HG02571 (cell line): ENCODE measurements around the gene REELD1.
A peak's percentile ranks its signal among the peaks of the same experiment; 100 is the strongest.

Experiments used
- ATAC-seq: cut with Tn5 transposase; IDR thresholded peaks from one replicate; pipeline ENCODE4 v1.9.1; 2021; ENCODE audit warnings: mild to moderate bottlenecking, moderate library complexity; ENCODE audit not compliant: unreplicated experiment

Gene REELD1

GRCh38 chr4:146263793-146264192, 49.5 kb downstream of the REELD1 start:
- ATAC-seq = no peak

DNA sequence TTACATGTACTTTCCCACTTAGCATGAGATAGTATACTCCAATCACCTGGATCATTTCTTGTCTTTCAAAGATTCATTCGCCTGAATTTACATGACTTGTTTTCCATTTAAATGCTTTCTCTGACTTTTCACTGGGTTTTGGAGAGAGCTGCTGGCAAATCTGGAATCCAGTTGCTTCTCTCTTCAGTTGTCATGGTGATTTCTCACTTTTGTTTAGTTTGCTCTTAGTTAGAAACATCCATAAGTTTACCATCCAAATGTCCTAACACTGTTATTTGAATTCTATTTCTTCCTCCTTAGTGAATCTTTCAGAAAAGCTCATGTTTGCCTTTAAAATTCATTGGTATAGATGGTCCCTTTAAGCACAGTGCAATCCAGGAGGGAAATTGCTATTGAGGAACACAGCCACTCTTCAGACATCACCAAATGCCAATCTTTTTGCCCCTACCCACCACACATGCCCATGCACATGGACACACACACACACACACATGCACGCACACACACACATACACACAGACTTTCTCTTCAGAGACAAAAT, 51.7 kb downstream of the REELD1 start:
- no peak for ATAC-seq

- no peak for ATAC-seq
Measured at GRCh38 chr4:146267826-146268225, 53.5 kb downstream of the REELD1 start.

- ATAC-seq = peak; percentile 46
Measured at GRCh38 chr4:146269228-146269653, 54.9 kb downstream of the REELD1 start.

DNA sequence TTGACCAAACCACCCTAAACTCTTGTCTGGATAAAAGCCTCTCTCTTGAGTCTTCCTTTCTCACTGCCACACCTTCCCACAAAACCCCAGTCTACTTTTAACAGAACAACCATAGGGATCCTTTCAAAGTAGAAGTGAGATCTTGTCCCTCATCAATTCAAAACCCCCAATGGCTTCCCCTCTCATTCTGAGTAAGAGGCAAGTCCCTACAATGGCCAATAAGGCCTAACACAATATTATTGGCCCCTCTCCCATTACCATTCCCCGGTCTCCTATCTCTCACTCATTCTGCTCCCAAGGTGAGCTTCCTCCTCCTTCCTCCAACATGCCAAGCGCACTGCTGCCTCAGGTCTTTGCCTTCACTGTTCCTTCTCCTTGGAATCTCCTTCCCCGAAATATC, 57.1 kb downstream of the REELD1 start:
- ATAC-seq = no peak

DNA sequence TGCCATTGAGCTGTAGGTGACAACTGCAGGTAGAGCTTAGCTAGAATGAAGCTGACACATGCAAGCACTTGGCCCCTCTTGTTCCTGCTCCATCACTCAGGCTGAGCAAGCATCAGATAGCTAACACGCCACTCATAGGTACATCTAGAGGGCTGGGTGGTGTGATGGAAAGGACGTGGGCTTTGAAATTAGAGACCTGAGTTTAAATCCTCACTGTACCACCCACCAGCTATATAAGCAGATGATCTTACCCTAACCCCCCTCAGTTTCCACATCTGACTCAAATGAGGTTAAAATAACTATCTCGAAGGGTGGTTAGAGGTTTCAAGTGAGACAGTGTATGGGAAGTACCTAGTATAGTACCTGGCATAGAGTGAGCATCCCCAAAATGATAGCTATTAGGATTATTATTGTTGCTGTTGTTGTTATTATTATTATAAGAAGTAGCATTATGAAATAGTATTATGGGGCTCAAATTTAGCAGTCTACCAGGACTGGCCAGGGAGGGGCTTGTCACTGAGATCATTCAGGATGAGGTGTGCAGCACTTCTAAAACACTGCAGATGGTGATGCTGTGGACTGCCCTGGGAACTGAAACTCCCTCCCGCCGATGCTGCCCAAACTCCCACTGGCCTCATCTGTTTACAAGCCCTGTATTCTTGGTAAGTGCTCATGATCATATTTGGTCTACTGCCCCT, 59.0 kb downstream of the REELD1 start:
- ATAC-seq = peak; percentile 70

- no peak for ATAC-seq
Measured at GRCh38 chr4:146274774-146275173, 60.4 kb downstream of the REELD1 start.

DNA sequence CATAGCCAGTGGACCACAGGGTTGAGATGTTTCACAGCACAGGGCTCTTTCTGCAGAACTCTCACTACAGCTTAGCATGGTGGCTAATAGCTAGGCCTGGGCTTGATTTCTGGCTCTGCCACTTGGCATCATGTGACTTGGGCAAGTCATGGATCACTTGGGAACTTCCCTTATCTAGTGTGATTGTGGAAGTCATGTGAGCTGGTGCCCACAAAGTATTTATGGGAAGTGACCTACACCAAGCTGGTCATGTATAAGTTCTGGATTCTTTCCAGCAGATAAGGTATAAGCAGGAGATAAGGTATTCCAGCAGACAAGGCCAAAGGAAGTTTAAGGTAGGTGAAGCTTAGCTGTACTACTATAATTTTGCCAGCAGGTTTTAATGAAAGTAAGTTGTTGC, 61.0 kb downstream of the REELD1 start:
- ATAC-seq = no peak

- no peak for ATAC-seq
Measured at GRCh38 chr4:146278986-146279385, 64.6 kb downstream of the REELD1 start.
